HG03139 (cell line): ENCODE results near the gene SPATA25.
A peak's percentile ranks its signal among the peaks of the same experiment; 100 is the strongest.

Experiments used
- ATAC-seq: cut with Tn5 transposase; IDR thresholded peaks from one replicate; pipeline ENCODE4 v1.9.1; 2021; ENCODE audit not compliant: unreplicated experiment

Gene SPATA25

GRCh38 chr20:45867136-45867818, 20.1 kb downstream of the SPATA25 start:
- ATAC-seq, result no peak

DNA sequence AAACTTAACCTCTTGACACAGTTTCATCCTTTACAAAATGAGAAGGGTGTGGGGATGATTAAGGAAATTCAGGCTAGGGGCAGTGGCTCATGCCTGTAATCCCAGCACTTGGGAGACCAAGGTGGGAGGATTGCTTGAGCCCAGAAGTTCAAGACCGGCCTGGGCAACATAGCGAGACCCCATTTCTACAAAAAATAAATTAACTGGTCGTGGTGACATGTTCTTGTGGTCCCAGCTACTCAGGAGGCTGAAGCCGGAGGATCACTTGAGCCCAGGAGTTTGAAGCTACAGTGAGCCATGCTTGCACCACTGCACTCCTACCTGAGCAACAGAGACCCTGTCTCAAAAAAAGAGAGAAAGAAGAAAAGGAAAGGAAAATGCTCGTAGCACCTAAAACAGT, 21.0 kb downstream of the SPATA25 start:
- ATAC-seq, result no peak

DNA sequence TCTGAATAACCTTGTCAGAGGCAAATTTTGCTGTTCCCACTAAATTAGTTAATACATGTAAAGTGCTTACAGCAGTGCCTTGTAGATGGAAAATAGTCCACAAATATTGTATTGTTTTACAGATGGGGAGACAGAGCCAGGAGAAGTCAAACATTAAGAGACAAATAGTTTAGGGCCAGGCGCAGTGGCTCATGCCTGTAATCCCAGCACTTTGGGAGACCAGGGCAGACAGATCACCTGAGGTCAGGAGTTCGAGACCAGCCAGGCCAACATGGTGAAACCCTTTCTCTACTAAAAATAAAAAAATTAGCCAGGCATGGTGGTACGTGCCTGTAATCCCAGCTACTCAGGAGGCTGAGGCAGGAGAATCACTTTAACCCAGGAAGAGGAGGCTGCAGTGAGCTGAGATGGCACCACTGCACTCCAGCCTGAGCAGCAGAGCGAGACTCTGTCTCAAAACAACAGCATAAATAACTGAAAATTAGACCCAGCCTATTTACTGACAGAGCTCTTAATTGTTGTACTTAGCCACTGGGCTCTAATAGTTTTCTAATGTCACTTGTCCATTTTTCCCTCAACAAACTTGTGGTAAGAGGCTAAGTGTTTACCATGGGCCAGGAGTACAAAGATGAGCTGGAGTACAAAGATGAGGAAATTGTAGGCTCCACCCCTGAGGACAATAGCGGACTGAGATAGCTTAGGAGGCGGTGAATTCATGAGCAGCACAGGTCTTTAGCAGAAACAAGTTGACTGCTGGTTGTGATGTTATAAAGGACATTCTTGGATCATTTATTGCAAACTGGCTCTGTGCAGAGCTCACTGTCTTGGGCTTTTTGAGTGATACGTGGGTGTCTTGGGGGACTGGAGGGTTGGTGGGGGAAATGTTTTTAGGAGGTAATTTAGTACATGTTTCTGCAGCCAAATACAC, 23.6 kb downstream of the SPATA25 start:
- no peak for ATAC-seq

DNA sequence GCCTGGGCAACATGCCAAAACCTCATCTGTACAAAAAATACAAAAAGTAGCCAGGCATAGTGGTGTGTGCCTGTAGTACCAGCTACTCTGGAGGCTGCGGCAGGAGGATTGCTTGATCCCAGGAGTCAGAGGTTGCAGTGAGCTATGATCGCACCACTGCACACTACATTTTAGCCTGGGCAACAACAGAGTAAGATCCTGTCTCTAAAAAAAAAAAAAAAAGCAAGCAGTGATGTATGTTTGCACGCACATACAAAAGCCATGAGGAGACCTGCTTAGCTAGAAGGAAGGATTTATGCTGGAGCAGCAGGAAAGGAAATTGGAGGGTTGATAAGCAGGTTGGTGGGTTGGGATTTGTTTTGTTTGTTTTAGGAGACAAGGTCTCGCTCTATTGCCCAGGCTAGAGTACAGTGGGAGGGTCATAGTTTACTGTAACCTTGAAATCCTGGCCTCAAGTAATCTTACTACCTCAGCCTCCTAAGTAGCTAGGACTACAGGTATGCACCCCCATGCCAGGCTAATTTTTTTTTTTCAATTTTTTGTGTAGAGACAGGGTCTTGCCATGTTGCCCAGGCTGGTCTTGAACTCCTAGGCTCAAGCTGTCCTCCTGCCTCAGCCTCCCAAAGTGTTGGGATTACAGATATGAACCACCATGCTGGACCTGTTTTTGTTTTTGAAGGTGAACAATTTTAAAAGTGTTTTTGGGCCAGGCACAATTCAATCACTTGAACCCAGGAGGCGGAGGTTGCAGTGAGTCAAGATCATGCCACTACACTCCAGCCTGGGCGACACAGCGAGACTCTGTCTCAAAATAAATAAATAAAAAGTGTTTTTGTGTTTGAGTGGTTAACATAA, 26.0 kb downstream of the SPATA25 start:
- no peak for ATAC-seq

DNA sequence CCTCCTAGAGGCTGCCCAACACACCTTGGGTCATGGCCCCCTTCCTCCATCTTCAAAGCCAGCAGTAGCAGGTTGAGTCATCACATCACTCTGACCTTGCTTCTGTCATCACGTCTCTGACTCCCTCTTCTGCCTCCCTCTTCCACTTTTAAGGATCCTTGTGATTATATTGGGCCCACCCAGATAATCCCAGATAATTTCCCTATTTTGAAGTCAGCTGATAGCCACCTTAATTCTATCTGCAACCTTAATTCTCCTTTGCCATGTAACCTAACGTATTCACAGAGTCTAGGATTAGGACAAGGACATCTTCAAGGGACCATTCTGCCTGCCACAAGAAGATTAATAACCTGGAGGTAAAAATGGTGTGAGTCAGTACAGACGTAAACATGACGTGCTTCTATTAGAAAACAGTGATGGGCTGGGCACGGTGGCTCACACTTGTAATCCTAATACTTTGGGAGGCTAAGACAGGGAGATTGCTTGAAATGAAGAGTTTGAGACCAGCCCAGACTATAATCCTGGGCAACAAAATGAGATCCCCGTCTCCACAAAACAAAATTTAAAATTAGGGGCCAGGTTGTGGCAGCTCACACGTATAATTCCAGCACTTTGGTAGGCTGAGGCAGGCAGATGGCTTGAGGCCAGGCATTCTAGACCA, 26.7 kb downstream of the SPATA25 start:
- ATAC-seq, result no peak

GRCh38 chr20:45859916-45860315, 27.5 kb downstream of the SPATA25 start:
- no peak for ATAC-seq

DNA sequence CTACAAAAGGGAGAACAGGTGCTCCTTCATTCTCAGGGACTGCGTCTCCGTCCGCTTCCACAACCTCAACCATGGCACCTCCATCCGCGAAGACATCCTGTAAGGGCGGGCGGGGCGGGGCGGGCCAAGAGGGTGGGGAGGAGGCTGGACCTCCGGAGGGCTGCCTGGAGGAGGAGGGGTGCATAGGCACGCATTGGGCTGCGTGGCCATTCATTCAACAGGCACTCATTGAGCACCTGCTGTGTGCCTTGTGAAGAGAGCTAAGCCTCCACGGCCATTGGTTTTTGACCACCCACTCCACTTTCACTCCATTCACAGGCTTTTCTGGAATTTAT, 29.6 kb downstream of the SPATA25 start:
- peak; percentile 28 for ATAC-seq

DNA sequence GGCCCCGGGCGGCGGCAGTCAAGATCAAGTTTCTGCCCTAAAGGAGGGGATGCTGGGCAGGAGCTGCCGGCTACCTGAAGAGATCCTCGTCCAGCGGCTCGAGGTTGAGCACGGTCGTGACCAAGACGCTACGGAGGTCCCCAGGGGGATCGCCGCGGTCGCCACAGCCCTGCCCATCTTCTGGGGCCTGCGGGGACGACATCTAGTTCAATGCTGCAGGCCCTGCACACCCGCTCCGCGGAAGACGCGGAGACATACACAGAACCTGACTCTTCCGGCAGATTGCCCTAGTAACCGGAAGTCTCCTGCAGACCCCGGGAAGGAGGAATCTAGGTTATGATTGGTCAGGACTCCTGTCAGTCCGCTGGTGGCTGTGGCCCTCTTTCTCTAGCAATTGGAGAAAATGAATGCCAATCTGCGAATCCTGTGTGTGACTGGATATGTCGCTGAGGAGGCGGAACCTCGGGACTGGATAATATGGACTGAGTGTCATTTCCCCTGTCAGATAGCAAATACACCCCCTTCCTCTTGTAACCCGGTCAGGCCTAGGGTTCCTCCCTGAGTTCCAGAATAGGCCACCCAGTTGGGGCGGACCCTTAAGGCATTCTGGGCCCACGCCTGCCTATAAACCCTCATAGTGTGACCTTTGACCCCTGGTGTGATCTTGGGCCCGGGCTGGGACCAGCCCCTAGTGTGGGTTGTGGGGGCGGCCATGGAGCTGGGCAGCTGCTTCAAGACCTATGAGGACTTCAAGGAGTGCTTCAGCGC, 30.1 kb downstream of the SPATA25 start, which contains the start of the genes ACOT8 and ZSWIM3:
TSS of gene ACOT8 (minus strand) at position 279 of the 768 bp plus-strand sequence. CDS start at position 202, 77 bp downstream.
TSS of gene ZSWIM3 (plus strand) at position 501 of the 768 bp plus-strand sequence. CDS start at position 713, 212 bp downstream.
- ATAC-seq, result peak; percentile 88

DNA sequence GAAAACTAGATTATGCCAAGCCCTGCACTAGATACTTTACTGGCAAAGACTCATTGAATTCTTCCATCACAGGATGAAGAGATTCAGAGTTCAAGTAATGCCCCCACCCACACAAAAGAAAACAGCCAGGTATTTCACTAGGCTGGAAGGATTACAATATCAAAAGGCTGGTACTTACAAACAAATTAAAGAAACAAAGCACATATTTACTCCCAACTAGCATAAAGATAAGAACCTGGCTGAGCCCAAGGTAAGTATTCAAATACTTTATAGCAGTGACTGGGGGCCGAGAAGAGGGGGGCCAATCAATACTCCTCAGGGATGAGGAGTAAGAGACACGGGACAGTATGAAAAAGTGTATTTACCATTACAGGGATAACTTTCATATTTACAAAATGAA, 33.9 kb downstream of the SPATA25 start:
- ATAC-seq, result no peak

- no peak for ATAC-seq
These were observed 35.1 kb downstream of the SPATA25 start for GRCh38 chr20:45852326-45852725.

GRCh38 chr20:45851501-45851900, 35.9 kb downstream of the SPATA25 start:
- no peak for ATAC-seq

DNA sequence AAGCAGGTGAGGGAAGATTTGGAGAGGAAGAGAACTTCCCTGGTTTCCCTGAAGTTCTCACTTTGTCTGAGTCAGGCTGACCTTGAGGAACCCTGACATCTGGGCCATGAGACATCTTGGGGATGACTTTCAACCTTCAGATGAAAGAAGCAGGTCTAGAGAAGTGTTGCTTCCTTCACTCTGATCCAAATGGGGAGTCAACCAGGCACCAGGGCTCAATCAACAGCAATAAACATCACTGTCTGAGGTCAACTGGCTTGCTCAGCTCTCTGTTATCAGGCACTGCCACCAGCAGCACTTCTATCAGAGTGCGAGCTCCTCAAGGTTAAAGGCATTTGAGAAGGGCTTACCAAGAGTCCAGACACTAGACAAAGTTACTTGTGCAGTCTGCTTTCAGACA, 36.5 kb downstream of the SPATA25 start:
- ATAC-seq, result no peak

DNA sequence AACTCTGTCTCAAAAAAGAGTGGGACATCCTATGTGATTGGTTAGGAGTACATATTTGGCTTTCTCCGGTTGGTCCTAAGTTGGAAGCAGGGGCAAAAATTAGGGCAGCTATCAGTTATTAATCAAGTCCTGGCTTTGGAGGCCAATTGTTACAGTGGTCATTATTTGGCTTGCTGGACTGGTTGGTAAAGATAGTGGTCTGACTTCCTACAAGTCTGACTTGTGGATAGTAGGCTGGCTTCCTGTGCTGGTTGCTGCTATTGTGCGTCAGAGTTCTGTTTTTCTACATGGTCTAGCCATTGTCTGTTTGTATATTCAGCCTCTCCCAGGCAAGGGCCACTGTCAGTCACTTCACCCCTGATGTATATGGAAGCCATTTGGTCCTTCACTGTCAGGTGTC, 37.2 kb downstream of the SPATA25 start:
- ATAC-seq, result no peak

DNA sequence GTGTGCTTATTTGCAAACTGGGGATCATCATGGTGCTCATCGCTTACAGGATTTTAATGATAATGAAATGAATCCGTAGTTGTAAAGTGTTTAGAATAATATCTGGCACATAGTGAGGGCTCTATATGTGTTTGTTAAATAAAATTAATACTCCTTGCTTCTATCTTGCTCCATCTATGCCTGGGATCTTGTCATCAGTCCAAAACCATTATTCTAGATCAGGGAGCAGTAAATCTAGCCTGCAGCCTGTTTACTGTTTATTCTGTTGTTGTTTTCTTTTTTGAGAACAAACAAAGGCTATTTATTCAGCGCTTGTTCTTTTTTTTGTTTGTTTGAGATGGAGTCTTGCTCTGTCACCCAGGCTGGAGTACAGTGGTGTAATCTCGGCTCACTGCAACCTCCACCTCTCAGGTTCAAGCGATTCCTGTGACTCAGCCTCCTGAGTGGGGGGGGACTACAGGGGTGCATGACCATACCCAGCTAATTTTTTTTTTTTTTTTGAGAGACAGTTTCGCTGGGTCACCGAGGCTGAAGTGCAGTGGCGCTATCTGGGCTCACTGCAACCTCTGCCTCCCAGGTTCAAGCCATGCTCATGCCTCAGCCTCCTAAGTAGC, 38.3 kb downstream of the SPATA25 start:
- no peak for ATAC-seq

DNA sequence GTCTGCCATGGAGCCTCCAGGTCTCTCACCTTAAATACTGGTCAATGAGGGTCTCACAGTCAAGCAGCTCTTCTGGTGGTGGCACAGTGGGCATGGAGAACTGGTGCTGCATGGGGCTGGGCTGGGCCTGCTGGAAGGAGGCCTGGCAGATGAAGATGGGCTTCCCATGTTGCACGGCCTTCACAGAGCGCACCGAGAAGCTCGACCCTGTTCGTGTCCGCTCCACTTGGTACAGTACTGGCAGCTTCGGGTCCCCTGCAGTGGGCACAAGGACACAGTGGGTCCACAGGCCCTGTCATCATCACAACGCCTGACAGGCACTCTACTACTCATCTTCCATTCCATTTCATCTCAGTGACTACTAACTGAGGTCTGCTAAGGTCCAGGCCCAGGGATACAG, 39.0 kb downstream of the SPATA25 start:
- ATAC-seq, result no peak

GRCh38 chr20:45845452-45845851, 42.0 kb downstream of the SPATA25 start:
- no peak for ATAC-seq

DNA sequence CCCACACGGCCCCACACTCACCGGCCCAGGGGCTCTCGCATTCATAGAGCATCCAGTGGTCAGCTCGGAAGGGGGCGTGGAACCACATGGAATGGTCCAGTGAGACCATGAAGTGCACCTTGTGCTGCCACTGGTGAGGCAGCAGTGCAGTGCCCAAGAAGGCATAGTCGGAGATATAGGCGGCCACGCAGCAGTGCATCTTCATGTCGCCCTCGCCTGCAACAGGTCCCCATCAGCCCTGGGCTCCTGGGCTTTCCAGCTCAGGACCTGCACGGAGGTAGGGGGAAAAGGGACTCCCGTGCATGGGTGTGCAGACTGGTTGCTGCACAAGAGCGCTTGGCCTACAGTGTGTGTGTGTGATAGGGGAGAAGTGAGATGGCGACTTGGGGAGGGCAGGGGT, 43.9 kb downstream of the SPATA25 start:
- no peak for ATAC-seq

GRCh38 chr20:45842169-45842812, 45.1 kb downstream of the SPATA25 start:
- ATAC-seq, result no peak
